ENCODE results near the gene DIMT1. TPM values are rescaled to one million over a fixed set of nuclear protein-coding genes. Genes with fewer than 3 reads are reported as not detected.

Gene DIMT1
- total RNA-seq, 1 donor from 2014 or later, result 19.5 TPM

DNA sequence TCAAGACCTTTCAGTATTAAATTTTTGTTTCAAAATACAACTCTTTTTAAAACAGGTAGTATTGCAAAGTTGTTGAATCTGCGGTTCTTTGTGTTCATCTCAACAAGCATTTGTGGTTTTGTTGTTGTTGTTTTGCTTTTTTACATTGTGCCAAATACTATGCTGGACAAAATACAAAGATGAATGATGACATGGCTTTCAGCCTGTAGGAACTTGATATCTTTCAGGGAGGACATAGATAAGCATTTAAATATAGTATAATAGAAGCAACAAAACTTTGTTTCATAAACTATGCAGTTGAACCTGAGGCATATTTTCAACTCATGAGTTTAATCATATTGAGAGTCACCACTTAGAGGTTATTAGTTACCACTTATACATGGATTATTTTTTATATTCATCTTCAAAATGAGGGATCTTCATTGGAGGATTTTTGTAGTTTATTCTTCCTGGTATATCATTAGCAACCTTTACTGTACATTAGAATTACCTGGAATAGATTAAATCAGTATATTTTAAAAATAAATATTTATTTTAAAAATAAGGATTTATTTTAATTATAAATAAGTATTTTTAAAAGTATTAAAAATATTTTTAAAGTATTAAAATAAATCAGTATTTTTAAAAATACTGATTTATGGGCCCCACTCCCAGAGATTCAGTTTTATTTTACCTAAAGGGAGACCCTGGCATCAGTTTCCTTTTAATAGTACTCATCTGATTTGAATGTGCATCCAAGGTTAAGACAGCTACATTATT lies 54.8 kb downstream of the DIMT1 start:
- H3K4me1 Mint-ChIP-seq (ENCODE audit: unreplicated experiment), result no peaks in the 10 kb centered on the region
- no peak overlapping the region for H3K4me3 Mint-ChIP-seq (ENCODE audit: unreplicated experiment)
- DNase-seq (ENCODE audit: extremely low spot score, unreplicated experiment), result no peak
- H3K27ac Mint-ChIP-seq (ENCODE audit: unreplicated experiment), result no peak overlapping the region
- H3K9me3 Mint-ChIP-seq (ENCODE audit: unreplicated experiment), result no peaks in the 10 kb centered on the region
- TF ChIP-seq, protein P1, sequence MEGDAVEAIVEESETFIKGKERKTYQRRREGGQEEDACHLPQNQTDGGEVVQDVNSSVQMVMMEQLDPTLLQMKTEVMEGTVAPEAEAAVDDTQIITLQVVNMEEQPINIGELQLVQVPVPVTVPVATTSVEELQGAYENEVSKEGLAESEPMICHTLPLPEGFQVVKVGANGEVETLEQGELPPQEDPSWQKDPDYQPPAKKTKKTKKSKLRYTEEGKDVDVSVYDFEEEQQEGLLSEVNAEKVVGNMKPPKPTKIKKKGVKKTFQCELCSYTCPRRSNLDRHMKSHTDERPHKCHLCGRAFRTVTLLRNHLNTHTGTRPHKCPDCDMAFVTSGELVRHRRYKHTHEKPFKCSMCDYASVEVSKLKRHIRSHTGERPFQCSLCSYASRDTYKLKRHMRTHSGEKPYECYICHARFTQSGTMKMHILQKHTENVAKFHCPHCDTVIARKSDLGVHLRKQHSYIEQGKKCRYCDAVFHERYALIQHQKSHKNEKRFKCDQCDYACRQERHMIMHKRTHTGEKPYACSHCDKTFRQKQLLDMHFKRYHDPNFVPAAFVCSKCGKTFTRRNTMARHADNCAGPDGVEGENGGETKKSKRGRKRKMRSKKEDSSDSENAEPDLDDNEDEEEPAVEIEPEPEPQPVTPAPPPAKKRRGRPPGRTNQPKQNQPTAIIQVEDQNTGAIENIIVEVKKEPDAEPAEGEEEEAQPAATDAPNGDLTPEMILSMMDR (IDR thresholded peaks at IDR 0.05), result no peak
- no peaks in the 10 kb centered on the region for H3K27me3 Mint-ChIP-seq (ENCODE audit: unreplicated experiment)
- H3K36me3 Mint-ChIP-seq (ENCODE audit: unreplicated experiment), result peaks cover 14% of the 10 kb centered on the region

DNA sequence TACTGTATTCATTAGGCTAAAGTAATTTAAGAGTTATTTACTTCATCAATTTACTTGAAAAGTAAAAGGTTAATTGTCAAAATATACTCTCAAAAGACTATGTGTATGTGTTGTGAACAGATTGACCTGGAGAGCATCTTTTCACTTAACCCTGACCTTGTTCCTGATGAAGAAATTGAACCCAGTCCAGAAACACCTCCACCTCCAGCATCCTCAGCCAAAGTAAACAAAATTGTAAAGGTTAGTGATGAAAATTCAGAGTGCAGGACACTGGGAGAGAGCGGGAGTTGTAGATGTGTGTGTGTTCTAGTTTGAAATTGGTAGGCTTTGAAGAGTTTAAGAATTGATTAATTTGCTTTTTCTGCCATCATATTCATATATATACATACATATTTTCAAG lies 55.8 kb downstream of the DIMT1 start:
- Mint-ChIP-seq H3K4me1 (ENCODE audit: unreplicated experiment) (peaks cover 2% of the 10 kb centered on the region), H3K27me3 (ENCODE audit: unreplicated experiment) (no peaks in the 10 kb centered on the region), H3K4me3 (ENCODE audit: unreplicated experiment) (no peak overlapping the region), H3K36me3 (ENCODE audit: unreplicated experiment) (peaks cover 11% of the 10 kb centered on the region), H3K9me3 (ENCODE audit: unreplicated experiment) (no peaks in the 10 kb centered on the region), H3K27ac (ENCODE audit: unreplicated experiment) (no peak overlapping the region)
- no peak for DNase-seq (ENCODE audit: extremely low spot score, unreplicated experiment)
- TF ChIP-seq, protein P1 (IDR thresholded peaks at IDR 0.05), result no peak

DNA sequence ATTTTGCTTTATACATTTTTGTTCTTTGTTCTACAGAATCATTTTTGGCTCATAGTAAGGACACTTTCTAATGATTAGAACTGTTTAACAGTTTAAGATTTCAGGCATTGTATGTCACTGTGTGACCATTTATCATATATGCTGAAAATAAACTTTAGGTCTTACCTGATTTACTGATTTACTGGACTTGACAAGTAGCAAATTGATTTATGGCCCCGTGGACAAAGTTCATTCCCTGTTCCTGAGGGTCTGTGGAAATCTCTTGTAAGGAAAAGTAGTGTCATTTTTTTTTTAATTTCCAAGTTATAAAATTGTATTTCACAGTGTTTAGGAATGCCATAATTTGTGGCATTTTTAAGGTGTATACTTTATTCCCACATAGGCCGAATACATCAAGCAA lies 57.0 kb downstream of the DIMT1 start:
- H3K27me3 Mint-ChIP-seq (ENCODE audit: unreplicated experiment), result no peaks in the 10 kb centered on the region
- H3K27ac Mint-ChIP-seq (ENCODE audit: unreplicated experiment), result no peak overlapping the region
- H3K9me3 Mint-ChIP-seq (ENCODE audit: unreplicated experiment), result no peaks in the 10 kb centered on the region
- H3K4me3 Mint-ChIP-seq (ENCODE audit: unreplicated experiment), result no peak overlapping the region
- no peak for DNase-seq (ENCODE audit: extremely low spot score, unreplicated experiment)
- TF ChIP-seq, protein P1 (IDR thresholded peaks at IDR 0.05), result no peak
- peaks cover 2% of the 10 kb centered on the region for H3K4me1 Mint-ChIP-seq (ENCODE audit: unreplicated experiment)
- H3K36me3 Mint-ChIP-seq (ENCODE audit: unreplicated experiment), result peaks cover 5% of the 10 kb centered on the region

DNA sequence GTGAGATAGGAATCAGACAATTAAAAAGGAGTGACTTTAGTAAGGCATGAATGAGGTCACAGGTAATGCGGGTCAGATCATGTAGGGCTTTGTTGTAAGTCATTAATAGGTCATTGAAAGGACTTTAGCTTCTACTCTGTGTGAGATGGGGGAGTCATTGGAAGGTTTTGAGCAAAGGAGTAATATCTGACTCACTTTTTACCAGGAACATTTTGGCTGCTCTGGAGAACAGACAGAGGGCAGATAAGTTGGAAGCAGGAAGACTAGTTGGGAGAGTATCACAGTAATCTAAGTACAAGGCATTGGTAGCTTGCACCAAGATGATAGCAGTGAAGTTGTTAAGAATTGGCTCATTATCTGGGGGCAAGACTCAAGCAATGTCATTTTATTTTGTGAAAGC lies 60.3 kb downstream of the DIMT1 start:
- Mint-ChIP-seq H3K4me1 (ENCODE audit: unreplicated experiment) (peaks cover 2% of the 10 kb centered on the region), H3K4me3 (ENCODE audit: unreplicated experiment) (no peak overlapping the region), H3K27me3 (ENCODE audit: unreplicated experiment) (no peaks in the 10 kb centered on the region), H3K9me3 (ENCODE audit: unreplicated experiment) (no peaks in the 10 kb centered on the region), H3K27ac (ENCODE audit: unreplicated experiment) (no peak overlapping the region), H3K36me3 (ENCODE audit: unreplicated experiment) (no peaks in the 10 kb centered on the region)
- TF ChIP-seq, protein P1 (IDR thresholded peaks at IDR 0.05), result no peak
- DNase-seq (ENCODE audit: extremely low spot score, unreplicated experiment), result no peak

DNA sequence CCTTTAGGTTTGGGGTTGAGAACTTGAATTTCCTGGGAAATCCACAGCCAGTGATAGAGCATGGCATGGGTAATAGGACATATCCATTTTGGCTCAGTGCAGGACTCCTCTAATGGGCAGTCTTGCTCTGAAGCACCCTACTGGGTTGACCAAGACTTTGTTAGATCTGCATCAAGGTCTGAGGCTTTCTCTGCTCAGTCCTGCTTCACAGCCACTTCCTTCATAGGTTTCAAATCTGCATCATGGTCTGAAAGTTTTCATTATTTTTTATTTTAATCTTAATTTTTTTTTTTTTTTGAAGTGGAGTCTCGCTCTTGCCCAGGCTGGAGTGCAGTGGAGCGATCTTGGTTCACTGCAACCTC lies 61.2 kb downstream of the DIMT1 start:
- TF ChIP-seq, protein P1 (IDR thresholded peaks at IDR 0.05), result no peak
- H3K4me3 Mint-ChIP-seq (ENCODE audit: unreplicated experiment), result no peak overlapping the region
- no peaks in the 10 kb centered on the region for H3K27me3 Mint-ChIP-seq (ENCODE audit: unreplicated experiment)
- no peaks in the 10 kb centered on the region for H3K9me3 Mint-ChIP-seq (ENCODE audit: unreplicated experiment)
- H3K4me1 Mint-ChIP-seq (ENCODE audit: unreplicated experiment), result peaks cover 2% of the 10 kb centered on the region
- no peaks in the 10 kb centered on the region for H3K36me3 Mint-ChIP-seq (ENCODE audit: unreplicated experiment)
- DNase-seq (ENCODE audit: extremely low spot score, unreplicated experiment), result no peak
- H3K27ac Mint-ChIP-seq (ENCODE audit: unreplicated experiment), result no peak overlapping the region
